Heart right ventricle (tissue), 16 donors: Measurements from ENCODE around the gene DFFB. TPM values are rescaled to one million over a fixed set of nuclear protein-coding genes. Genes with fewer than 3 reads are reported as not detected.

Experiments used
- ATAC-seq, 8 donors: fragments of 200-7000 bp; cut with Tn5 transposase; one replicate each; pipeline ENCODE4 v1.9.1; 2020; ENCODE audit warnings: mild to moderate bottlenecking in 8 of 8, moderate library complexity in 8 of 8, moderate number of reproducible peaks in 1 of 8
- DNase-seq, 2 donors: peaks; one replicate each; pipeline ENCODE4 v3.0.0-alpha.2; 2020
- H3K27ac ChIP-seq, 10 donors: fragments of 200-600 bp; sonication (generic) in 2 of 10; one replicate each; pipeline versions ENCODE4 v1.5.0 to v1.8.0; 2020 to 2022; ENCODE audit warnings: mild to moderate bottlenecking in 3 of 10
- H3K27me3 ChIP-seq, 7 donors: fragments of 200-600 bp; one replicate each; pipeline ENCODE4 v1.8.0; 2021 to 2022; ENCODE audit warnings: mild to moderate bottlenecking in 2 of 7
- H3K36me3 ChIP-seq, 9 donors: fragments of 200-600 bp; sonication (generic) in 1 of 9; one replicate each; pipeline versions ENCODE4 v1.5.0 to v1.8.0; 2020 to 2022; ENCODE audit warnings: mild to moderate bottlenecking in 2 of 9
- H3K4me1 ChIP-seq, 9 donors: fragments of 200-600 bp; sonication (generic) in 1 of 9; one replicate each; pipeline versions ENCODE4 v1.5.0 to v1.8.0; 2020 to 2022; ENCODE audit warnings: mild to moderate bottlenecking in 4 of 9
- H3K4me3 ChIP-seq, 10 donors: fragments of 200-600 bp; sonication (generic) in 2 of 10; one replicate each; pipeline versions ENCODE4 v1.5.0 to v1.8.0; 2020 to 2022; ENCODE audit warnings: mild to moderate bottlenecking in 7 of 10, moderate library complexity in 2 of 10
- H3K9me3 ChIP-seq, 11 donors: fragments of 200-600 bp in 10 of 11; sonication (generic) in 2 of 11; one replicate each; pipeline versions ENCODE4 v1.5.0 to v1.8.0; 2013 to 2022; ENCODE audit warnings: mild to moderate bottlenecking in 2 of 11, control low read depth in 1 of 11, moderate library complexity in 1 of 11
- WGBS, 2 donors: extraction: QIAGEN DNeasy Blood & Tissue Kit; methylation state at CpG; one replicate each; pipeline ENCODE4 v1.1.7; 2013; ENCODE audit warnings: inconsistent platforms in 1 of 2; 5-methylcytosine and 5-hydroxymethylcytosine counted together
- intact Hi-C, 10 donors: fragments of 100-400 bp; cut with DNase I; formaldehyde crosslinking; loops; one replicate each; pipeline versions ENCODE4 v1.11.1 to v1.14.2; 2022
- polyA plus RNA-seq, 2 donors: library from polyadenylated mRNA; stranded (reverse); fragments of 200-250 nt; gene quantifications; one replicate each; pipeline ENCODE4 v1.2.3, GENCODE V29; 2013
- total RNA-seq, 10 donors: library from RNA; stranded (reverse); fragmentation: NEBNext Ultra II Directional in 3 of 10; extraction: Animal tissue kit (Norgen Biotek cat#: 25700) in 3 of 10; gene quantifications; one replicate each; pipeline versions ENCODE4 v1.2.1 to v1.2.4, GENCODE V29; 2021 to 2023
- TF ChIP-seq, protein P1 (sequence below), 9 donors: fragments of 200-600 bp; sonication (generic) in 2 of 9; IDR thresholded peaks; one replicate each; pipeline versions ENCODE4 v1.5.0 to v1.8.0; 2021 to 2022; ENCODE audit warnings: antibody characterized with exemption in 9 of 9, mild to moderate bottlenecking in 5 of 9, moderate library complexity in 1 of 9
- donor health status: Arrhythmogenic right ventricular cardiomyopathy.
- donor health status: ischemic (EF 13 %, LVEDD 7.1; RV severe dilation, severe dysfunction).
- donor health status: healthy with polysubstance abuse.
- donor health status: DM: no; HTN: yes; CAD: no.
- donor health status: DM: no; HTN: no; CAD: no.
- donor health status: ischemic (EF 25% LVEDD 6.9; RV normal size, moderate dysfunction).
- donor health status: ischemic (EF 25% LVEDD 5.7; RV mildly dilated, moderate dysfunction).
- donor health status: healthy.
- donor health status: DM: yes; HTN: yes; CAD: no.
- donor health status: Ischemic cardiomyopathy.
- donor health status: ischemic (EF 35%, LVEDD 5.7; RV mildly dilated, moderate dysfunction).
- donor health status: nonischemic (EF 11% LVEDD 7.7; RV severe dilation, severe dysfunction).
- donor health status: DM: yes; HTN: yes; CAD: no.
- donor health status: PGD.
- donor health status: ischemic (EF 29% LVEDD 5.4; RV normal size, mild dysfunction).
- donor health status: nonischemic (EF 23%, LVEDD 6.1; RV moderate dilation, normal function).

Gene DFFB
- total and polyA plus RNA-seq, 12 donors = 1.2 to 7.9 (median 2.3) TPM

DNA sequence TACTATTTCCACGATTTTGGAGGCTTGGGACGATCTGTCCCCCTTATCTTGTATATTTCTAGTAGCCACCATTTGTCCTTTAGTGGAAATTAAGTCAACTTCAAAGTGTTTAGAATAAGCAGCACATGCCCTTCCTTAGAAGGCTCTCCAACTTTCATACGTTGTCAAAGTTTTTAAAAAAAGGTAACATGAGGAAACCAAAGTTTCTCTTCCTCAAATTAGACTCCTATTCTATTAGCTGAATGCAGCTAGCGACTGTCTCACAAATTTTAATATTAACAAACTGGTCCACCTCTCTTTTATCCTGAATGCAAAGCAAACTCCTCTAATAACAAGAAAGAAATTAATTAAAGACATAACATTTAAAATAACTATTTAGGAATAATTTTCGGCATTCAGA is 35.9 kb downstream of the DFFB start:
- no peak overlapping the region for H3K27ac ChIP-seq
- no peaks in the 10 kb centered on the region for H3K27me3 ChIP-seq
- H3K4me1 ChIP-seq = peaks cover 0 to 22% (median 6%) of the 10 kb centered on the region in 9 donors
- 77 to 87% methylated on average over 5 of the region's 5 CpGs for WGBS, 2 donors
- DNase-seq (no peak), ATAC-seq (no peak)
- TF ChIP-seq, protein P1, sequence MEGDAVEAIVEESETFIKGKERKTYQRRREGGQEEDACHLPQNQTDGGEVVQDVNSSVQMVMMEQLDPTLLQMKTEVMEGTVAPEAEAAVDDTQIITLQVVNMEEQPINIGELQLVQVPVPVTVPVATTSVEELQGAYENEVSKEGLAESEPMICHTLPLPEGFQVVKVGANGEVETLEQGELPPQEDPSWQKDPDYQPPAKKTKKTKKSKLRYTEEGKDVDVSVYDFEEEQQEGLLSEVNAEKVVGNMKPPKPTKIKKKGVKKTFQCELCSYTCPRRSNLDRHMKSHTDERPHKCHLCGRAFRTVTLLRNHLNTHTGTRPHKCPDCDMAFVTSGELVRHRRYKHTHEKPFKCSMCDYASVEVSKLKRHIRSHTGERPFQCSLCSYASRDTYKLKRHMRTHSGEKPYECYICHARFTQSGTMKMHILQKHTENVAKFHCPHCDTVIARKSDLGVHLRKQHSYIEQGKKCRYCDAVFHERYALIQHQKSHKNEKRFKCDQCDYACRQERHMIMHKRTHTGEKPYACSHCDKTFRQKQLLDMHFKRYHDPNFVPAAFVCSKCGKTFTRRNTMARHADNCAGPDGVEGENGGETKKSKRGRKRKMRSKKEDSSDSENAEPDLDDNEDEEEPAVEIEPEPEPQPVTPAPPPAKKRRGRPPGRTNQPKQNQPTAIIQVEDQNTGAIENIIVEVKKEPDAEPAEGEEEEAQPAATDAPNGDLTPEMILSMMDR (IDR thresholded peaks at IDR 0.05) = no peak
- intact Hi-C loops = no loop called here
- H3K4me3 ChIP-seq = no peak overlapping the region
- H3K9me3 ChIP-seq = peaks cover 0 to 13% (median 8%) of the 10 kb centered on the region in 11 donors
- H3K36me3 ChIP-seq = peaks cover 0 to 57% (median 21%) of the 10 kb centered on the region in 9 donors

DNA sequence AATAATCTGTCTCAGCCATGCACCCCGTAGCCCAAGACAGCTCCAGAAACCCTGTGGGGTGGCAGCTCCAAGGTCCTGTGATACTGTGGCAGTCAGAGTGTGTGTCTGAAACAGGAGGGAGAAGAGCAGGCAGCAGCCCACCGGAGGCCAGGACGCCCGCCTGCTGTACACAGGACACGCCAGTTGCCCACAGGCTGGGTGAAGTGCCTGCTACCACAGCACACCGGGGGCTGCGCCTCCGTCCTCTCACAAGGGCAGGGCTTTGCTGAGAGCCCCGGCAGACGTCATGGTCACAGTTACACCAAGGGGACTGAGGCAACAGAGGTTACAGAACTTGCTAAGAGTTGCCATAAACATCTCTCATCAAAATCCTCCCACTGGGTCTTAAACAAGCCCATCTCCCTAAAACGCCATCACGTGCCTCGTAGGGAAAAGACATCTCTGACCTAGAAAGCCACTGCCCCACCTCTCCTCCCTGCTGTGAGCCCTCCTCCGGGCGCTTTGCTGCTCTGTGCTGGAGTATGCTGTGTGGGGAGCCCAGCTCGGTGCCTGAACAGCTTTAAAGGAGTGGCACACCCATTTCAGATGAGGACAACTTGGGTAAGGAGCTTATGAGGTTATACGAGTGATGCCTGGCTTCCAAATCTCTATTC is 37.5 kb downstream of the DFFB start:
- whole genome bisulfite sequencing, 2 donors = 93 to 94% methylated on average over 17 of the region's 17 CpGs
- DNase-seq (no peak), ATAC-seq (no peak)
- Histone ChIP-seq H3K27me3 (no peaks in the 10 kb centered on the region), H3K9me3 (peaks cover 0 to 24% (median 13%) of the 10 kb centered on the region in 11 donors), H3K27ac (no peak overlapping the region), H3K4me1 (peaks cover 0 to 35% (median 14%) of the 10 kb centered on the region in 9 donors), H3K4me3 (no peak overlapping the region), H3K36me3 (peaks cover 0 to 41% (median 16%) of the 10 kb centered on the region in 9 donors)
- TF ChIP-seq, protein P1 (IDR thresholded peaks at IDR 0.05) = no peak
- intact Hi-C loops = loop anchor here in 1 of 10 donors (5.0 kb wide), 1 partner anchor 37 kb away; the partner anchor contains the start of genes CEP104 and DFFB

DNA sequence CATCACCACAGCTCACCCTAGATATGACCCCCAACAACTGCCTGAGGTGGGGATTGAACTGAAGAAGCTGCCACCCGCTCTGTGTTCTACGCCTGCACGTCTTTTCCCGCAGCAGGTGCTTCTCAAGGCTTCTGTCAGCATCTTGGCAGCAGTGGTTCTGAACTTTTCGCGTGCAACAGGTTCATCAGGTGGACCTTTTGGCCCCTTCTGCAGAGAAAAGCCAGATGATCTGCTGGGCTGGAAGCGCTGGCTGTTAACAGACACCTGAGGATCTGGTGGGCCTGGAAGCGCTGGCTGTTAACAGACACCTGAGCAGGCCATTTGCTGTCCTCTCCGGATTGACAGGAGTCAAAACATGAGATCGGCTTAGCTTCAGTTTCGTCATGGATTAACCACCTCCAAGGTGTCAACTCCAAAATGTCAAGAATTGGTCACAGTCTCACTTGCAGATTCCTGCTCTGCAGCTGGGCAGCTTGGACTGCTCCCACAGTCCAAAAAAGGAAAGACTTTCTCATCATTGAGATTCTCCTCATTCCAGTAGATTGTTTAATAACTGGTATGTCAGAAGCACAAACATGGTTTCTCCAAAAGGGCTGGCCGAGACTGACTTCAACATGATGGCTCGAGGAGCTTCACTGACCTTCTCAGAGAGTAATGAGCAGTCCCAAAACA is 38.1 kb downstream of the DFFB start:
- ATAC-seq (no peak), DNase-seq (no peak)
- H3K9me3 ChIP-seq = peaks cover 0 to 24% (median 13%) of the 10 kb centered on the region in 11 donors
- 93% methylated on average over 13 of the region's 13 CpGs for WGBS, 2 donors
- peaks cover 0 to 32% (median 16%) of the 10 kb centered on the region in 9 donors for H3K4me1 ChIP-seq
- H3K36me3 ChIP-seq = peaks cover 0 to 35% (median 9%) of the 10 kb centered on the region in 9 donors
- TF ChIP-seq, protein P1 (IDR thresholded peaks at IDR 0.05) = no peak
- intact Hi-C loops = loop anchor here in 1 of 10 donors (5.0 kb wide), 1 partner anchor 38 kb away; the partner anchor contains the start of genes CEP104 and DFFB
- no peak overlapping the region for H3K4me3 ChIP-seq
- no peaks in the 10 kb centered on the region for H3K27me3 ChIP-seq
- no peak overlapping the region for H3K27ac ChIP-seq

DNA sequence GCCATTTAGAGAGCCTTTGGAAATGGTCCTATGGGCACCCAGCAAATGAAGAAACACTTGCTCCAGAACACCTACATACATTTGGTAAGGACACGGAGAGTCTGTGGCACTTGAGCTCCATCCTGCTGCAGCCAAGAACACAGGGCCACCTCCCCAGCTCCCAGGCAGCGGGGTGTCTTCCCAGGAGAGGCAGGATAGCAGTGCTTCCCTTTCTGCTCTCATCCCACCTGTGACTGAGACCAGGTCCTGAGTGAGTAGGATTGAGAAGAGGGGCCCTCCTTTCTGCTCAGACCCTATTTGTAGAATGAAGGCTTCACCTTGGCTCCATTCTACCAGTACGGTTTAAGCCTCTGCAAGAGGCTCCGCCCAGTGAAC is 38.7 kb downstream of the DFFB start:
- Histone ChIP-seq H3K36me3 (peaks cover 0 to 29% (median 6%) of the 10 kb centered on the region in 9 donors), H3K4me1 (peaks cover 0 to 26% (median 16%) of the 10 kb centered on the region in 9 donors), H3K27ac (no peak overlapping the region), H3K9me3 (peaks cover 0 to 24% (median 13%) of the 10 kb centered on the region in 11 donors), H3K27me3 (no peaks in the 10 kb centered on the region), H3K4me3 (no peak overlapping the region)
- 92 to 94% methylated on average over 4 of the region's 4 CpGs for WGBS, 2 donors
- intact Hi-C loops = loop anchor here in 1 of 10 donors (5.0 kb wide), 1 partner anchor 39 kb away; the partner anchor contains the start of genes CEP104 and DFFB
- TF ChIP-seq, protein P1 (IDR thresholded peaks at IDR 0.05) = no peak
- DNase-seq (no peak), ATAC-seq (no peak)
